GM23338 (cell line): ENCODE measurements around the gene PDIA2. TPM values are rescaled to one million over a fixed set of nuclear protein-coding genes. Genes with fewer than 3 reads are reported as not detected.

Source experiments
- ATAC-seq: fragments of 200-7000 bp; cut with Tn5 transposase; 3 replicates; pipeline ENCODE4 v1.9.1; 2020
- DNase-seq: peaks from one replicate; pipeline ENCODE4 v3.0.0-alpha.2; 2015; ENCODE audit warnings: low spot score
- H2AFZ ChIP-seq: fragments of 200-600 bp; sonication (generic); 2 replicates; pipeline ENCODE4 v1.8.0; 2016; ENCODE audit warnings: antibody characterized with exemption, mild to moderate bottlenecking, moderate library complexity
- H3F3A ChIP-seq: fragments of 200-600 bp; sonication (generic); replicated peaks from 2 replicates; pipeline ENCODE4 v1.8.0; 2017; ENCODE audit warnings: antibody characterized with exemption, mixed run types, low read depth
- H3K27ac ChIP-seq: fragments of 200-600 bp; sonication (generic); 2 replicates; pipeline ENCODE4 v1.6.1; 2016; ENCODE audit warnings: low read depth
- H3K27me3 ChIP-seq: fragments of 200-600 bp; sonication (generic); 2 replicates; pipeline ENCODE4 v1.8.0; 2016; ENCODE audit warnings: mild to moderate bottlenecking, mixed run types, moderate library complexity; ENCODE audit not compliant: insufficient read depth
- H3K36me3 ChIP-seq: fragments of 200-600 bp; sonication (generic); 2 replicates; pipeline ENCODE4 v1.8.0; 2016; ENCODE audit warnings: mild to moderate bottlenecking; ENCODE audit not compliant: insufficient read depth
- H3K4me1 ChIP-seq: fragments of 200-600 bp; sonication (generic); 2 replicates; pipeline ENCODE4 v1.8.0; 2016; ENCODE audit warnings: mild to moderate bottlenecking, moderate library complexity; ENCODE audit not compliant: insufficient read depth
- H3K4me2 ChIP-seq: fragments of 200-600 bp; sonication (generic); 2 replicates; pipeline ENCODE4 v1.7.1; 2017; ENCODE audit warnings: mixed run types
- H3K4me3 ChIP-seq: fragments of 200-600 bp; sonication (generic); 2 replicates; pipeline ENCODE4 v1.6.1; 2016; ENCODE audit warnings: mixed run types
- H3K79me2 ChIP-seq: fragments of 200-600 bp; sonication (generic); replicated peaks from 2 replicates; pipeline ENCODE4 v1.8.0; 2017; ENCODE audit warnings: mild to moderate bottlenecking; ENCODE audit not compliant: insufficient read depth
- H3K9me2 ChIP-seq: fragments of 200-600 bp; sonication (generic); 2 replicates; pipeline ENCODE4 v1.8.0; 2017; ENCODE audit not compliant: insufficient read depth
- H4K20me1 ChIP-seq: fragments of 200-600 bp; sonication (generic); replicated peaks from 2 replicates; pipeline ENCODE4 v1.8.0; 2017; ENCODE audit warnings: mild to moderate bottlenecking; ENCODE audit not compliant: insufficient read depth
- H3K27ac Mint-ChIP-seq: 2 replicates; pipeline ENCODE4 v1.8.0; 2020; ENCODE audit warnings: inconsistent platforms, mild to moderate bottlenecking, moderate library complexity, mixed read lengths
- H3K27me3 Mint-ChIP-seq: 3 replicates; pipeline ENCODE4 v1.8.0; 2022; ENCODE audit warnings: low read depth, mild to moderate bottlenecking, moderate library complexity, mixed read lengths, inconsistent platforms; ENCODE audit not compliant: insufficient read depth, poor library complexity
- H3K36me3 Mint-ChIP-seq: 3 replicates; pipeline ENCODE4 v1.8.0; 2021; ENCODE audit warnings: low read depth, mild to moderate bottlenecking, inconsistent platforms, moderate library complexity, mixed read lengths
- H3K4me1 Mint-ChIP-seq: 3 replicates; pipeline ENCODE4 v1.8.0; 2020; ENCODE audit warnings: mild to moderate bottlenecking, inconsistent platforms, mixed read lengths
- H3K4me3 Mint-ChIP-seq: 3 replicates; pipeline ENCODE4 v1.8.0; 2021; ENCODE audit warnings: moderate library complexity, mild to moderate bottlenecking, inconsistent platforms, mixed read lengths
- H3K9me3 Mint-ChIP-seq: 3 replicates; pipeline ENCODE4 v1.8.0; 2020; ENCODE audit warnings: moderate library complexity, mild to moderate bottlenecking, inconsistent platforms, mixed read lengths
- STAT1 ChIP-seq: IDR thresholded peaks from one replicate; pipeline ENCODE4 v1.6.1; 2016; ENCODE audit warnings: antibody characterized with exemption; ENCODE audit not compliant: unreplicated experiment
- ZNF462 ChIP-seq: fragments of 250-450 bp; sonication (Bioruptor Pico); IDR thresholded peaks from 2 replicates; pipeline ENCODE4 v1.5.0; 2020; ENCODE audit warnings: mild to moderate bottlenecking, moderate library complexity
- polyA plus RNA-seq: library from polyadenylated mRNA; unstranded; fragments of >200 nt; fragmentation: Nextera tagmentation; extraction: Ambion mirVana; gene quantifications from 2 replicates; pipeline ENCODE4 v1.2.1, GENCODE V29; 2016
- total RNA-seq: library from RNA; depleted of rRNA; stranded (reverse); fragments of >200 nt; shearing (Covaris generic); gene quantifications from 2 replicates; pipeline ENCODE4 v1.2.3, GENCODE V29; 2014
- TF ChIP-seq, protein P1 (sequence below): IDR thresholded peaks from 2 replicates; pipeline ENCODE4 v1.6.1; 2016; ENCODE audit warnings: antibody characterized with exemption

The PDIA2 gene
- total and polyA plus RNA-seq, 2 experiments from 2014 or later = 0.39 to 0.87 TPM

- H3K36me3 Mint-ChIP-seq = peaks cover 14% of the 10 kb centered on the region; the same call in 2 of the 3 replicates
- no peaks in the 10 kb centered on the region for H3K9me3 Mint-ChIP-seq
- H3K27me3 Mint-ChIP-seq = peaks cover 9% of the 10 kb centered on the region
- no peak overlapping the region for H3K4me3 Mint-ChIP-seq
- peaks cover 40% of the 10 kb centered on the region for H3K4me1 Mint-ChIP-seq
- H3K4me2 ChIP-seq = no peak overlapping the region
- H4K20me1 ChIP-seq = peaks cover 45% of the 10 kb centered on the region
- TF ChIP-seq ZNF462 (CRISPR knock-in tag) = no peak
- no peak overlapping the region for H2AFZ ChIP-seq
- DNase-seq = no peak
- peaks cover 7% of the 10 kb centered on the region; the same call in 1 of the 2 replicates for H3K4me1 ChIP-seq
- ATAC-seq = no peak
- H3K27ac Mint-ChIP-seq = no peak overlapping the region
- no peak overlapping the region for H3K4me3 ChIP-seq
- no peak overlapping the region for H3K27ac ChIP-seq
- H3K9me2 ChIP-seq = no peaks in the 10 kb centered on the region
- peaks cover 94% of the 10 kb centered on the region for H3K79me2 ChIP-seq
- H3K36me3 ChIP-seq = no peaks in the 10 kb centered on the region
- H3K27me3 ChIP-seq = no peaks in the 10 kb centered on the region
- peaks cover 7% of the 10 kb centered on the region for H3F3A ChIP-seq
Observed at GRCh38 chr16:321532-321931, 38.6 kb downstream of the PDIA2 start.

- peak overlapping the region; percentile 81; the same call in 1 of the 2 replicates for H3K27ac Mint-ChIP-seq
- Histone ChIP-seq H3K27me3 (no peaks in the 10 kb centered on the region), H3K4me2 (no peak overlapping the region), H3K79me2 (peaks cover 94% of the 10 kb centered on the region), H3F3A (peaks cover 3% of the 10 kb centered on the region; the same call in 1 of the 2 replicates), H4K20me1 (peaks cover 42% of the 10 kb centered on the region), H3K27ac (no peak overlapping the region), H3K36me3 (no peaks in the 10 kb centered on the region), H3K4me3 (no peak overlapping the region), H3K9me2 (no peaks in the 10 kb centered on the region), H3K4me1 (peaks cover 7% of the 10 kb centered on the region; the same call in 1 of the 2 replicates), H2AFZ (no peak overlapping the region)
- no peaks in the 10 kb centered on the region for H3K9me3 Mint-ChIP-seq
- peaks cover 11% of the 10 kb centered on the region for H3K27me3 Mint-ChIP-seq
- ATAC-seq (no peak), DNase-seq (no peak)
- peaks cover 13% of the 10 kb centered on the region; the same call in 2 of the 3 replicates for H3K36me3 Mint-ChIP-seq
- H3K4me1 Mint-ChIP-seq = peaks cover 37% of the 10 kb centered on the region
- no peak overlapping the region for H3K4me3 Mint-ChIP-seq
- TF ChIP-seq STAT1 (no peak), ZNF462 (CRISPR knock-in tag) (no peak)
- TF ChIP-seq, protein P1, sequence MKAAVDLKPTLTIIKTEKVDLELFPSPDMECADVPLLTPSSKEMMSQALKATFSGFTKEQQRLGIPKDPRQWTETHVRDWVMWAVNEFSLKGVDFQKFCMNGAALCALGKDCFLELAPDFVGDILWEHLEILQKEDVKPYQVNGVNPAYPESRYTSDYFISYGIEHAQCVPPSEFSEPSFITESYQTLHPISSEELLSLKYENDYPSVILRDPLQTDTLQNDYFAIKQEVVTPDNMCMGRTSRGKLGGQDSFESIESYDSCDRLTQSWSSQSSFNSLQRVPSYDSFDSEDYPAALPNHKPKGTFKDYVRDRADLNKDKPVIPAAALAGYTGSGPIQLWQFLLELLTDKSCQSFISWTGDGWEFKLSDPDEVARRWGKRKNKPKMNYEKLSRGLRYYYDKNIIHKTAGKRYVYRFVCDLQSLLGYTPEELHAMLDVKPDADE = no peak
Observed at GRCh38 chr16:322476-323143, 39.6 kb downstream of the PDIA2 start.
